NCI-H146 treated with DMSO at 0.1 percent for 48 hours (cell line): ENCODE results near the gene CDK18.

Experiments
- DNase-seq: peaks from one replicate; lab custom pipeline; 2025; ENCODE audit not compliant: unreplicated experiment; lab: John Stamatoyannopoulos, UW

The CDK18 gene

DNA sequence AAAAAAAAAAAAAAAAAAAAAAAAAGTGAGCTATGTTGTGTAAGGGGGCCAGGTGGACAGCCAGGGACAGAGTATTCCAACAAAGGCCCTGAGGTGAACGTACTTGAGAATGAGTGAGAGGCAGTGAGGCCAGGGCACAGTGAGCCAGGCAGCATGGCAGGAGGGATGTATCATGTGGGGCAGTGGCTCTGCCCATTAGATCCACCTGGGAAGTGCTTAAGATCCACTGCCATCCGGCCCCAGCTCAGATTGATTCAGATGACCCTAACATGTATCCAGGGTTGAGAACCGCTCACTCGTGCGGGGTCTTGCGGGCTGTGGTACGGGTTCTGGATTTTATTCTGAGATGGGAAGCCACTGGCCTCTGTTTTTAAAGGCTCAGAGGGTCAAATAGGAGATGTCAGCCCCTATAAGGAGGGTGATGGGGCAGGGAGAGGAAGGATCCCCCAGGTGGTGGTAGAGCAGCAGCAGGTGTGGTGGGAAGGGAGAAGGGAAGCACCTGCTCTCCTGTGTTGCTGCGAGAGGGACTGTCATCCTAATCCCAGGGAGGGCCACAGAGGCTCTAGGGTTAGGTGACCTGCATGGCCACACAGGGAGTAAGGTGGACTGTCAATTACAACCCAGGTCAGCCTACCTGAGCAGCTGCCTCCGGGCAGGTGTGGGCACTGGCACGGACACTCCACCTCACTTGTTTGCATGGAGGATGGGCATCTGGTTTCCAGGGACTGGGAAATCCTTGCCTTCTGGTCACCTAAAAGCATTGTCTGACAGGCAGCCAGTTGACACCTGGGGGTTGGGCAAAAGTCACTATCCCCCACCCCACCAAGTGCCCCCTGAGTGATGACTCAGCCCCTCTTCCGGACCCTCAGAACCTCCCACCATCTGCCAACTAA, 31.6 kb downstream of the CDK18 start:
- DNase-seq = peak; percentile 71

GRCh38 chr1:205536759-205537361, 32.4 kb downstream of the CDK18 start:
- DNase-seq = no peak

- no peak for DNase-seq
These were observed 33.0 kb downstream of the CDK18 start for GRCh38 chr1:205537386-205538018.

GRCh38 chr1:205538235-205538840, 33.9 kb downstream of the CDK18 start:
- DNase-seq = no peak

DNA sequence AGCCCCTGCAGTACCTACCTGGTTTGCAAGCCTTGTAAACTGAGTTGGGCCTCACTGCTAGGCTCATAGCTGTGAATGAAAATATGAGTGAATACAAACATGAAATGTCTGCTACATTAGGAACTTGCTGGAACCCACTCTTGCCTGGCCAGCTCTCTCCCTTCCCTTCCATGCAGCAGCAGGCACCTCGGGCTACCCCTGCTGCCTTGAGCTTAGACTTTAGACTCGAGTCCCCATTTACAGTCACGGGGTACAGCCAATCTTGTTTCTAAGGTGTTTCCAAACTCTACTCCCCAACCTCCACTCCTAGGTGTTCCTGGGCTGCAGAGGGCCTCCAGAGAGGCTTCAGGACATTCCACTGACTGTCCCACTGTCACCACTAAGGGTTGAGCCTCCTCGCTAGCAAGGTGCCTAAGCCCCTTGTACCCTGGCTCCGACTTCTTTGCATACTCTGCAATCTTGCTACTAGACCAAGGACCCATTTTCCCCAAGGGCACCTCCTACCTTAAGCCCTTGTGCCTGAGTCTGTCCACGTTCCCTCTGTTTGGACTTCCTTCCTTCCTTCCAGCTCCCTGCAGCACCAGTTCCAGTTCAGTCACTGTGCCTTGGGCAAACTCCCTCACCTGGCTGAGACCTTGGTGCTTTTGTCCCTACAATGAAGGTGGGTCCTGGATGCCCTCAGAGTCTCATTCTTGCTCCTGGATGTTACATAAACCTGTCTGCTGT, 36.9 kb downstream of the CDK18 start:
- DNase-seq = no peak

DNA sequence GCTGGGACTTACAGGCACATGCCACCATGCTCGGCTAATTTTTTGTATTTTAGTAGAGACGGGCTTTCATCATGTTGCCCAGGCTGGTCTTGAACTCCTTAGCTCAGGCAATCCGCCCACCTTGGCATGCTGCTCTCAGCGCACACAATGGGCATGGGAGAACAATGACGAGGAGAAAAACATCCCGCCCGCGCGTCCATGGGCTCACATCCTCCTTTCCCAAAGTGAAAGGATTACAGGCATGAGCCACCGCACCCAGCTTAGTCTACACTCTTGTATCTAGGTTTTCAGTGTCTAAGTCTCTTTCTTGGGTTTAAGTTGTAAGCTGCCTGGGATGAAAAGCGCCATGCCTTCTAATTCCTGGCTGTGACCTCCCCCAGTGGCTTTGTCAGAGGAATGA, 37.9 kb downstream of the CDK18 start:
- DNase-seq = no peak

- peak; percentile 63 for DNase-seq
These were observed 39.2 kb downstream of the CDK18 start for GRCh38 chr1:205543351-205544301.

GRCh38 chr1:205545001-205545919, 40.8 kb downstream of the CDK18 start:
- no peak for DNase-seq

DNA sequence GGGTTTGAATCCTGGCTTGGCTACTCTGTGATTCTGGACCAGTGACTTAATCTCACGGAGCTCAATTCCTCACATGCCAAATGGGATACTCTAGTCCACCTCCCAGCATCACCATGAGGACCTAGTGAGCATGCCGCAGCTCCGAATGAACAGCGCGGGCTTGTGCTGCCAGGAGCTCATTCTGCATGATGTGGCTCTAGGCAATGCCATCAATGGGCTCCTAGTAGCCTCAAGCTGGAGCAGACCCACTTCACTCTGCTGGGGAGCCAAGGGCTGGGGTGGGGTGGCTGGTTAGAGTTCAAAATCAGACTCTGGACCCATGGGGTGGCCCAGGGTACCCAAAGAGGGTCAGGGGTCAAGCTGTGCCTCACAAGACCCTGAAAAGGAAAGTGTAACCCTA, 41.5 kb downstream of the CDK18 start:
- DNase-seq = no peak

- no peak for DNase-seq
These were observed 42.1 kb downstream of the CDK18 start for GRCh38 chr1:205546541-205546940.

- no peak for DNase-seq
These were observed 43.7 kb downstream of the CDK18 start for GRCh38 chr1:205547936-205548827.

DNA sequence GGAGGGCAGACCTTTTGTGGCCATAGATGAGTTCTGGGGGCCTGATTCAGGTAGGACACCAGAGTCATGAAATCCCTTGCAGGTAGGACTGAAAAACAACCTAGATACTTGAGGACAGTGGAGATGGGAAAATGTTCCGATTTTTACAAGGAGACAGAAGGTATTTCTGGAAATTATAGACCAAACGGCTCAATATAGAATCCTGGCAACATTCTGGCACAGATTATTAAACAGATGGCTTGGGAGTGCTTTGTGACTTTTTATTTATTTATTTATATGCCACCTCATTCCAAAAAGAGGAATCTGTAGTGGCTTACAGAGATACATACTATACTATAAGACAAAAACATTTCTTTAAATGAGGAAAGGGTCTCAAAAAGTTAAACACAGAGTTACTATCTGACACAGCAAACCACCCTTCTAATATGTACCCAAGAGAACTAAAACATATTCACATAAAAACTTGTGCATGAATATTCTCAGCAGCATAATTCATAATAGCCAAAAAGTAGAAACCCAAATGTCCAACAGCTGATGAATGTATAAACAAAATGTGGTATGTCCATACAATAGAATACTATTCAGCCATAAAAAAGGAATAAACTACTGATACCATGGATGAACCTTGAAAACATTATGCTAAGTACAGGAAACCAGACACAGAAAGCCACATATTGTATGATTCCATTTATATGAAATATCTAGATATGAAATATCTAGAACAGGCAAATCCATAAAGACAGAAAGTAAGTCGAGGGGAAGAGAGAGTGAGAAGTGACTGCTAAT, 49.8 kb downstream of the CDK18 start:
- no peak for DNase-seq

- DNase-seq = no peak
These were observed 57.2 kb downstream of the CDK18 start for GRCh38 chr1:205561501-205562203.

- no peak for DNase-seq
These were observed 59.5 kb downstream of the CDK18 start for GRCh38 chr1:205563927-205564441.

DNA sequence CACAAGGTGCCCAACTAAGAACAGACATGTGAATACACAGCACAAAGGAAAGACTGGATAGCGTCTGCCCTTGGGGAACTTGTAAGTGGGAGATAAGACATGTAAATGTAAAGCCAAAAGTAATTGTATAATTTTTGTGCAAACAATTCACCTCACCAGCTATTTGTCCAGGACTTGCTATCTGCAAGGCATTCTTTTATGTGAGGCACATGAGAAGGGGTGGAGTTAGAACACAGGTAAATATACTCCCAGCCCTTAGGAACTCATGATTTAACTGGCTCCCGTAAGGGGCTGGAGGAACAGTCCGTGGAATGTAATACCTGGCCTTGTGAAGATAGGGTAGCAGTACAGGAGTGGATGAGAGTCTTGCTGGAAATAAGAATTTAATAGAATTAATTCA, 61.3 kb downstream of the CDK18 start:
- DNase-seq = peak; percentile 85

GRCh38 chr1:205567716-205568115, 63.2 kb downstream of the CDK18 start:
- no peak for DNase-seq
